NCI-H146 (cell line): ENCODE measurements around the gene PYGO2.
"Not testable (repeated sequence)": the region's sequence is repeated elsewhere in the genome, so short reads cannot be mapped to it uniquely, and the experiment has no call there.

Experiments used
- DNase-seq: peaks from one replicate; lab custom pipeline; 2025; lab: John Stamatoyannopoulos, UW

PYGO2 gene

DNA sequence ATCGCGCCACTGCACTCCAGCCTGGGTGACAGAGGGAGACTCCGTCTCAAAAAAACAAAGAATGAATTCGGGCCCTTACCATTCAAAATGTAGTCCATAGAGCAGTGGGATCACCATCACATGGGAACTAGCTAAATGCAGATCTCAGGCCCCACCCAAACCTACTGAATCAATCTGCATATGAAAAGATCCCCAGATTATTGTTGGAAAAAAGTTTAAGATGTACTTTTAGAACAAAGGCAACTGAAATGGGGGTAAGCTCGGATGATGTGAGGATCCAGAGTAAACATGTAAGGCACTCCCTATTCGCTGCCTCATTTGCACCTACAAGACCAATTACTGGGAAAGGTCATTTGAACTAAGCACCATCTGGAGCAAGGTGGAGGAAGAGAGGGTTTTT, 20.8 kb upstream of the PYGO2 start:
- DNase-seq = no peak

DNA sequence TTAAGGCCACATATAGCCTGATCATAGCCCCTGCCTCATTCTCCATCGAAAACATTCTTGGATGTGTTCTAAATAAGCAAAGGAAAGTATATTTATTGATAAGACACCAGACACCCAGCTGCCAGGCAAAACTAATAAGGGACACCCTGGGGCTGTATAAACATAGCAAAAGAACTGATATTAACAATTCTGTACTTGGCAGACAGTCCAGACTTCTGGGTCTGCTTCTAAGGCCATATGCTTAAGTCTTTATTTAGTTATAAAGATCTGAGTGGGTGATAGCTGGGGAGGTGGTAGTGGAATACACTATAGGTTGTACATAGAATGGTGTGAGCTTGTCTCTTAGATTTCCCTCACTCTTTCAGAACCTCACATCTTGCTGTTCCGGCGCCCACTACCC, 16.8 kb upstream of the PYGO2 start:
- DNase-seq = no peak

DNA sequence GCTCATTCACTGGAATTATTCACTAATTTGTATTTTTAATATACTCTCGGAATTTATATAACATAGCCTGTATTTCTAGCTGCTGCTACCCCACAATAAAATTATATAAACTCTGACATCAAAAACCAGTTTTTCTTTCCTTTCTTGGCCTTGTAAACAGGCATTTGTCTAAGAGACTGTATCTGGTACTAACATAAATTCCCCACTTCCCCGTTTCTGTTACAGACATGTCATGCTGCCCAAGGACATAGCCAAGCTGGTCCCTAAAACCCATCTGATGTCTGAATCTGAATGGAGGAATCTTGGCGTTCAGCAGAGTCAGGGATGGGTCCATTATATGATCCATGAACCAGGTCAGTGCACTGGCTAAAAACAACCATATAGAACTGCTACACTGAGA, 16.2 kb upstream of the PYGO2 start:
- not testable (repeated sequence) for DNase-seq

DNA sequence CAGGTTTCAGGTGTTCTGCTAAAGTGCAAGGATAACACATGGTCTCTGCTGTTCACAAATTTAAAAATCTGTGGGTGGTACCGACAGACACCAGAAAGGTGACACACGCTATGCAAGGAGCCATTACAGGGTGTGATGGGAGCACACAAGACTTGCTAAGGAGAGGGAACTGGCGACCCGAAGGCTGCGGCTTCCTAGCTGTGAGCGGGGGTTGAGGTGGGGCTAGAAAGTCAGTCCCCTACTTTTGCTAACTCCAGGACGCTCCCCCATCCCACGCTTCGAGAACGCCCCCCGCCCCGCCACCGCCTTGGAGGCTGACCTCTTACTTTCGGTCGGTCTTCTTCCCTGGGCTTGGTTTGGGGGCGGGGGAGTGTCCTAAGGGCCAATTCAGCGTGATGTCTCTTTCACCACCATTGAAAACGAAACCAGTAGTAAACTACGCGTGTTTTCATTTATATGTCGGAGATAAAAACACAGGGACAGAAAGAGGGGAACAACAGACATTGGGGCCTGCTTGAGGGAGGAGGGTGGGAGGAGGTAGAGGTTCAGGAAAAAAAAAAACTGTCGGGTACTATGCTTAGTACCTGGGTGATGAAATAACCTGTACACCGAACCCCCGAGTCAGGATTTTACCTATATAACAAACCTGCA, 14.0 kb upstream of the PYGO2 start:
- DNase-seq = peak; percentile 27

DNA sequence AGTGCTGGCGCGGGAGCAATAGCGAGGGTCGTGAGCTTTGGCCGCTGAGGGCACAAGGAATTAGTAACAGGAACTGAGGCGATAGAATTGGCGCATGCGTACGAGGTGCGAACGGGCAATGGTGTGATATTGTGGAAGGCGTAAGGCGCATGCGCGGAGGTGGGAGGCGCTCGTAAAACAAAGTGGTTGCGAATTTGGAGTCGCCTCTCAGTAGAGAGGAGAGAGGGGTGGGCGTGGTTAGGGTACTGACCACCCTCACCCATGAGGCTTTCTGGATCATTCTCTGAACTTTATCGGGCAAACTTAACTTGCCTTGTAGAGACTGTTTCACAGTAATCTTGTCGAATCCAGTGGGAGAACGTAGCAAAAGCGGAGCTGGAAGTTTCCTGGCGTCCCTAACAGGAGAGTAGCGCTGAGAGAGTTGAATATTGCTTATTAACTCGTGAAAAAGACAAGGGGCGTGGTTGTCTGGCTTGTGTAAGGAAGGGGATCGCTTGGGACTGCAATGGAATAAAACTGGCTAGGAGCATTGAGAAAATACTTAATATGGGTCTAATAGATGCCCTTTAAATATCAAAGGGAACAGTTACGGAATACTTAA, 13.3 kb upstream of the PYGO2 start:
- DNase-seq = peak; percentile 96

DNA sequence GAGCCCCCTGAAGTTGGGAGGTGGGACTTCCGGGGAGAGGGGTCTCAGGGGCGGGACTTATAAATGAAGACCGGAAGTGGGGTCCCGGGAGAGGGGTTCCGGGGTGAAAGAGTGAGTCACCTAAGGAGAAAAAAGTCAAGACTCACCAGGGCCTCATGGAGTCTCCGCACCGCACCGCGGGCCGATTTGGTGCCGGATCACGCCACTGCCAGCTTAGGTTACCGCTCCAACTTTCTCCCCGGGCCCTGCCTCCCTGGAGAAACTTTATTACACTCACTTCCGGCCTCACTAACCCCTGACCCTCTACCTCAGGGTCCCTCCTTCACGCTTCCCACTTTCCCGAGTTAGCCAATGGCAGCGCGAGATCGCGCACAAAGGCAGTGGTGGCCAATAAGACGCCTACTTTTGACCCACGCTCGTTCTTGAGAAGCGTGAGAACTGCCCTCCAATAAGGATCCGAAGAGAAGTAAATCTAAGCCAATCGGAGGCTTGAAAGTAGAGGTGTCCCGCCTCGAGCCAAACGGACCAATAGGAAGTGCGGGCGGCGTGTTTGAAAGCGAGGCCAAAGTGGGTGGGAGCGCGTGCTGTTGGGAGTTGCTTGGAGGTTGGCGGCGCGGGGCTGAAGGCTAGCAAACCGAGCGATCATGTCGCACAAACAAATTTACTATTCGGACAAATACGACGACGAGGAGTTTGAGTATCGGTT, 12.7 kb upstream of the PYGO2 start, which contains the start of gene CKS1B:
CKS1B (plus strand) TSS at position 580 of the 706 bp plus-strand sequence; CDS start at position 645, 65 bp downstream.
- peak; percentile 100 for DNase-seq

DNA sequence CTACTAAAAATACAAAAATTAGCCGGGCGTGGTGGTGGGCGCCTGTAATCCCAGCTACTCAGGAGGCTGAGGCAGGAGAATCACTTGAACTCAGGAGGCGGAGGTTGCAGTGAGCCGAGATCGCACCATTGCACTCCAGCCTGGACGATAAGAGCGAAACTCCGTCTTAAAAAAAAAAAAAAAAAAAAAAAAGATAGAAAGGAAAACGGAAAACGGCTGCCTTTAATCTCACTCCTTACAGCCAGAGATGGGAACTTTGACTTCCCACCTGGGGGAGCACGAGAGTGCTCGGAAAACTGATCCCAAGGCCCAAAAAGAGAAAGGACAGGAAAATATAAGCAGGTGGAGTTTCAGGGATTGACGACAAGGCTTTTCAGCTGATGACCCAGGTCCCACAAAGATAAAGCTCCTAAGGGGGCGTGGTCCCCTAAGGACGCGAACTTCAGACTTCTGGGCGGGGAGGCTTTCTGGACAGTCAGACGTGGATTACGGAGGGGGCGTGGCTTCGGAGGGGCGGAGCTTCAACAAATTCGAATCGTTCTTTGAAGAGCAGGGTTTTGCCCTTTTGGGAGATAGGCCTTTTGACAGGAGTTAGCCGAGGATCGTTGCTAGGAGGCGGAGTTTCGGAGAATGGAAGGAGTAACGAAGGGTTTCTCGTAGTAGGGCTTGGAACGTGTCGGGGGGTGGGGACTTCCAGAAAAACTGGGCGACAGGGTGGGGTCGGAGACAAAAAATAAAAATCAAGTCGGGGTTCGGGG, 11.9 kb upstream of the PYGO2 start:
- DNase-seq = peak; percentile 95

DNA sequence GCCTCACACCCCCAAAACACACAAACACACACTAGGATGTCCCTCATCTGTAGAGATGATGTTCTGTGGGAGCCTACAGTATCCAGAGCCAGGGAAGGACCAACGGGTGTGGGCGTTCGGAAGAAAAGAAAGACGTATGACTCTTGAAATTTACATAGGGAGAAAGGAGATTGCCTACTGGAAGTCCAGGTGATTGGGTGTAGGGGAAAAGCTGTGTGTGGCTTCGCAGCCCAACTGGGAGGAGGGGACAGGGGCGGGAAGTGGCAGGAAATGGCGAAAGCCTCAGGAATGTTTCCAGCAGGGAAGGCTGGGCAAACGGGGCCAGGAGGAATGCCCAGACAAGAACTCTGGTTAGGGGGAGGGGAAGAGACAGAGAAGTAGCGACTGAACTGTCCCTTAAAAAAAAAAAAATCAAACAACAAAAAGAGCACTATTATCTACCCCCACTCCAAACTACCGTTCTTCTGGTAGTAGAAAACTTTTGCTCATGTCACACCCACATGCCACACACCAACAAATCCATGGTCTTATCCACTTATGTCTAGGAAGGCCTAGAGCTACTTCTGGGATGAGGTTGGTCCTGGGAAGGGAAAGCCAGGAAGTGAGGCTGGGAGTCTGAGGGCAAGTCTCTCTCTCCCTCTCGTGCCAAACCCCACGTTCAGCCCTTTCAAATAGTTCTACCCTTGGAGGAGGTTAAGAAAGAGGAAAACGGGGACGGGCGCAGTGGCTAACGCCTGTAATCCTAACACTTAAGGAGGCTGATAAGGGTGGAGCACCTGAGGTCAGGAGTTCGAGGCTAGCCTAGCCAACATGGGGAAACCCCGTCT, 11.1 kb upstream of the PYGO2 start:
- DNase-seq = no peak

DNA sequence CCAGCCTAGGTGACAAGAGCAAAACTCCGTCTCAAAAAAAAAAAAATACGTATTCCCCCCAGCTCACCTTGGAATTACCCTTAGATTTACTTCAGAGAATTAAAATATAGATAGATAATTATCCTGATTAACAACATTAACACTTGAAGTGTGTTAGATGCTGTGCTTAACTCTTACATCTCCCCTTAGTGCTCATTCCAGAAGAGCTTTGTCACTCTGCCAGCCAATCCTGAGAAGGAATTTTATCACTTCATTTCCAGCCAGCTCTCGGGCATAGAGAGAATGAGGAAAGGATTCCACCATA, 10.6 kb upstream of the PYGO2 start:
- DNase-seq = no peak

DNA sequence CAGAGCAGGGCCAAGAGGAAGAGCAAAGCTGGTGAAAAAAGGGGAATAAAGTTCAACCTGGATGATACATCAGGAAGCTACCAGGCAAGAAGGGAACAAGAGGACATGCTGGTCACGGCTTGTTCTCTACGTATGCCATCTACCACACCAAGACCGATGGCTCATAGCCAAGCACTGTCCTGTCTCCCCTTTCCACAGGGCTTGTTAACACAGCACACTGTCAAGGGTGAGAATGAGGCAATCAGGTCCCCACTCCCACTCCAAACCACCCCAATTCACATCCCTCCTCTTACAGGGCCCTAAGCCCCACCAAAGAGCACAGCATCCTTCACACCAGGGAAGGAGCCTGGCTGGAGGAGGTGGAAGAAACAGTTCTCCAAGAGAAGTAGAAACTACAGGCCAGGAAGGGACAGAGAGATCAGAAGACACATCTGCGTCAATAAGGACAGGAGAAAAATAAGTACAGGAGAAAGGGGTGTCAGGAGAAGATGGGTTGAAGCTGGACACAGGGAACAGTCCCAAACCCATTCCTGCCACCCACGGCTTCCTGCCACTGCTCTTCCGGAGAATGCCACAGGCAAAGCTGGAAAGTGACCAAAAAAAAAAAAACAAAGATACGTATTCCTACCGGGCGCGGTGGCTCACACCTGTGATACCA, 9.9 kb upstream of the PYGO2 start:
- no peak for DNase-seq

DNA sequence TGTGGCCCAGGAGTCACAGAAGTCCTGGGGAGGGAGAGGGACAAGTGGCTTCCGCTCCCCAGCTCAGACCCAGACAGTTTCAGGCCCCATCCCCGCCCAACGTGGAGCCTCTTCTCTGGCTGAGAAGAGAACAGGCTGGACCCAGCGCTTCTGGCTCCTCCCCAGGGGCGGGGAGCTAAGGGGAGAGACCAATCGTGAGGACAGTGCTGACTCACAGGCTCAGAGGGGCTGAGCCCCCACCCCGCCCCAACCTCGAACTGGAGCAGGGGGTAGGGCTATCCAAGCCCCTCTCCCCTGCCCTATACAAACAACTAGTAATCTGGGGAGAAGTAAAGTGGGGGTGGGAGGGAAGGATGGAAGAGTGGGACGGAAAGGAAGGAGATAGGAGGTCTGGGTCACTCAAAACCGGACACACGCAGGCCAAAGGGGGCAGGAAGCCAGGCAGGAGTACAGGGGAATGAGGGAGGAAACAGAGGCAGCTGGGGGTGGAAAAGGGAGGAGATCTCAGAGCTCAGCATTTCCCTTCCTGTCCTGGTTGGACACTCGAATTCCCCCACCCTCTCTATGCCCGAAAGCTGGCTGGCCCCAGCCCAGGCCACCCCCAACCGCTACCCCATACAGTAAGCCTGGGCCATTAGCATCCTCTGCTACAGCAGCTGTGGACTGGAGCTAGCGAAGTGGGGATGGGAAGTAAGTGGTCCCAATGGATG, 9.2 kb upstream of the PYGO2 start, which contains the start of gene SHC1:
SHC1 (minus strand) TSS at position 117 of the 710 bp plus-strand sequence. CDS start 221 bp downstream, outside the sequence.
- DNase-seq = no peak

DNA sequence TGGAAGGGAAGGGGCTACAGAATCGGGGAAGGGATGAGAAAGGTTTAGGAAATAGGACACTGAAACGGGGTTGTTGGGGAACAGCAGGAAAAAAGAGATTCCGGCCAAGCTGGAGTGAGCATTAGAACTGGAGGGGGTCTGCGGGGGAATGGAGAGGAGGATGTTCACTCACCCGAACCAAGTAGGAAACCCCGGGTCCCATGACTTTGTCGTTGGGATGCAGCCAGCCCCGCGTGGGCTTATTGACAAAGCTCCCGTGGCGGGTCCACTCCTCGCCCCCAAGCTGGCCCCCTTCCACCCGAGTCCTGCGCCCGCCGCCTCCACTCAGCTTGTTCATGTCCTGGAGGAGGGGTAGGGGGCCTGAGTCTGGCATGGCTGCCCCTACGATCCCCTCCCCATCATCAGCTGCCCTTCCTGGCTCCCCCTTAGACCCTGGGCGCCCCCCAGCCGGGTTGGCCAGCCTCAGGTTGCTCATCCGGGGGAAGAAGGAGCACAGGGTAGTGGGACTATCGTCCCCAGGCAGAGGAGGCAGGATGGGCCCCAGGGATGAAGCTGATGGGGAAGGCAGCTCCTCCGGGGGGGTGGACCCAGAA, 8.4 kb upstream of the PYGO2 start:
- no peak for DNase-seq

DNA sequence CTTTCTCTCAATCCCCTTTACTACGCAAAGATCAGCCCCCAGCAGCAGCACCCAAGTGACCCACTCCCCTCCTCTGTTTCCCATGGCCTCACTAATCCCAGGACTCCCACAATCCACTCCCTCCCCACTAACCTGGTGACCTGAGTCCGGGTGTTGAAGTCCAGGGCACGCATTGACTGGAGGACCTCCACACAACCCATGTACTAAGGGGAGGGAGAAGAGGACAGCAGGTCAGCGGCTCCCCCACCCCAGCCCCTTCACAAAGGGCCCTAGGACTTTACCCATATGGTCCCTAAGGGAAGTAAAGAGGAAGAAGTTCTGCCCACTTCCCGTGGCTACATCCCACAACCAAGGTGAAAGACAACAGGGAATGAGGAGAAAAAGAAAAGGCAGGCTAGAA, 7.7 kb upstream of the PYGO2 start:
- DNase-seq = no peak

DNA sequence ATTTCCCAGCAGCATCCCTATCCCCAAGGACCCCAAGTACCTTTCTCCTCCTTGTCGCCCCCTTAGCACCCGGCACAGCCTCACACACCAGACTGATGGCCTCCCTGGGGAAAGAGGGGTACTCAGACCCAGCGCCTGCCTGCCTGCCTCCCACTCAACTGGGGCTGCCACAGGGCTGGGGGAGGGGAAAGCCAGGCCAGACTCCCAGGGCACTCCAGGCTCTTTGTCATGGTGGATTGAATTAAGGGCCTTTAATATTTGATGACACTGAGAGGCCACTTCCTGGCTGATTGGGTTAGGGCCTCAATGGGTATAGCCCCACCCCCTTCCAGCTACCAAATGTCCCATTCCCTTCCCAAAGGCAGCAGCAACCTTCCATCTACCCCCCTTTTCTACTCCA, 7.1 kb upstream of the PYGO2 start:
- DNase-seq = no peak

DNA sequence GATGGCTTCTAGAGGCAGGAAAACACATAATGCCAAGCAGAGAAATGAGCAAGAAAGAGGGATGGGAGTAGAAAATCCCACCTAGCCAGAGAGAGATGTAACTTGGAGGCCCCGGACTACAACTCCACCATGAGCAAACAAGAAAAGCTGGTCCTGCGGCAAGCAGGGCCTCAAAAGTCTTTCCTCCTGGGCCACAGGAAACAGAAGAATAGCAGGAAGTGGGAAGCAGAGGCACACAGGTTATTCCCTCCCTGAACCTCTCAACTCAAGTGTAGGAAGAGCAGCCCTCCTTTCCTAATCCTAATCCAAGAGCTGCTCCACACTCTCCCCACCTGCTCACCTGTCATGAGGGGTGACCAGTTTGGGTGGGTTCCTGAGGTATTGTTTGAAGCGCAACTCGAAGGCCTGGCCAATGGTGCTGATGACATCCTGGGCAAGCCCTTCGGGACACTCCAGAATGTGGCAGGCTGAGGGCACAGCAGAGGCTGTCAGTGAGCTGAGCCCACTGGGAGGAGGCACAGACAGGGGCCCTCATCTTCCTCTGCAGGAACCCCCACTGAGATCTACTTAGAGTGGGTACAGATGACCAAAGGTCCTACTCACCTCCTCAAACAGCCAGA, 5.9 kb upstream of the PYGO2 start:
- no peak for DNase-seq

DNA sequence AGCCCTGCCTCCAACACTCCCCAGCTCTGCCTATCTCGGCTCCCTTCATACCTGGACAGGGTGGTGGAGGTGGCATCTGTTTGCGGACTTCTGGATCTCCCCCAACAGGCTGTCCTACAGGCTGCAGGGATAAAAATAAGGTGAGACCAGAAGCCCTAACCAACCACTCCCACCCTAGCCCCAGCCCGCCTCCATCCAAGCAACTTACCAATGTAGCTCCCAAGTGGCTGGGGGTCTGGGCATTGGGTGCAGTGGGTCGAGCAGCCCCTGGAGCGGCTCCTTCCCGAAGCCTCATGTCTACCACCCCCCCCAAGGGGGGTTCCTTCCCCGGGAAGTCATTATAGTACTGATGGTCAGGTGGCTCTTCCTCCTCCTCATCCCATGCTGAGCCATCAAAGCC, 4.5 kb upstream of the PYGO2 start:
- no peak for DNase-seq

DNA sequence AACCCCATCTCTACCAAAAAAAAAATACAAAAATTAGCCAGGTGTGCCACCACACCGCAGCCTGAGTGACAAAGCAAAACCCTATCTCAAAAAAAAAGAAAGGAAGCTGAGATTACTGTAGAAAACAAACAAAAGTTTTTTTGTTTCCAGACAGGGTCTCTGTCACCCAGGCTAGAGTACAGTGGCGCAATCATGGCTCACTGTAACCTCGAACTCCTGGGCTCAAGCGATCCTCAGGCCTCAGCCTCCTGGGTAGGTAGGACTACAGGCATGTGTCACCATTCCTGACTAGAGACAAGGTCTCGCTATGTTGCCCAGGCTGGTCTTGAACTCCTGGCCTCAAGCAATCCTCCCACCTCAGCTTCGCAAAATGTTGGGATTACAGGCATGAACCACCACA, 2.8 kb upstream of the PYGO2 start:
- DNase-seq = no peak

DNA sequence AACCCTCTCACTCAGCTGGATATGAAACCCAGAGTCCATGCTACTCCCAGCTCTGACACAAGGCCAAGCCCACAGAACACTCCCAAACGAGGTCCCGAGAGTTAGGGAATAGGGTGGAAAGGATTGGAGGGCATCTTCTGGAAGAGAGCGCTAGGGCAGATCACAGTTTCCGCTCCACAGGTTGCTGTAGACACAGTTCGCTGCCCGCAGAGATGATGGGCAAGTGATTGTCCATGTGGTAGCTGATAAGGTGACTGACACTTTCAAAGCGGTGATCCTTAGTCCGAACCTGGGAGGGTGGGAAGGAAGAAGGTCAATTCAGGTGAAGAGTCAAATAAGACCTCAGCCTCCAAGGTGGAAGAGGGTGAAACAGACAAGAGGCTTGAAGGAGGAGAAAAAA, 2.1 kb upstream of the PYGO2 start:
- no peak for DNase-seq

DNA sequence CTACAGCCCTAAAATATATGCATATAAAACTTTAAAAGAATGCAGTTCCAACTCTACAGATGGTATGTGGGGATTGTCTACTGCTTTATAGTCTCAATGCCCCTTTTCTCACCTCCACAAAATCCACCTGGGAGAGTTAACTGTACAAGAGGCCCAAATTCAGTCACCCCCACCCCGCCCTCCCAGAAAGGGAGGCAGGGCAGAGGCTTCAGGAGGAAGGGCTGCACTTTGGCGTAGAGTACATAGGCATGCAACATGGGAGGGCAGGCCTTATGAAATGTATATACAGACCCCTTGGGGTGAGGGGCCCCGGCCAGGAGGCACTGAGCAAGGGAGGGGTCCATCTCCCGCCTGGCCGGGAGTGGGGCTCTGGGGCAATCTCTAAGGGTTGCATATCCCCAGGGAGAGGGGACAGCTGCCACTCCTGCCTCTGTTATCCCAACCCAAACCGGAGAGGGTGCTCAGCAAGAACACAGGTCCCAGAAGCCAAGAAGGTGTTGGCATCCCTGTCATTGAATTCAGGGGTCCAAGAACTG, 1.3 kb upstream of the PYGO2 start:
- no peak for DNase-seq
